Measurements from ENCODE around the gene CCDC33. TPM values are rescaled to one million over a fixed set of nuclear protein-coding genes. Genes with fewer than 3 reads are reported as not detected.

Gene CCDC33
- total RNA-seq, 1 experiment from 2014 or later, result 2.7 TPM

DNA sequence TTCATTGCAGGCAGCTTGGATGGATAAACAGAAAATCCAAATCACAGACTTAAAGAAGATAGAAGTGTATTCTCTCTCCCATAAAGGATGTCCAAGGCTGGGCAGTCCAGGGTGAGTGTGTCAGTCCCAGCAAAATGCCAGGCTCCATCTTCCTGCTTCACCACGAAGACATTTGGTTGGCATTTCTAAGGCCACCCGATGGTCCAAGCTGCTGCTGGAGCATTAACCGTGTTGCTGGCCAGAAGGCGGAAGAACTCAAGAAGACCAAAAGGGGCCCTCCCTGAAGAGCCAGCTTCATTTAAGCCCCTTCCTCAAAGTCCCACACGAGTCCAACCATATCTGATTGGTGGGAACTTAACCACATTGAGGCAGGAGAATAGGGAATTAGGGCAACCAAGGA is 134.3 kb downstream of the CCDC33 start:
- peaks cover 82% of the 10 kb centered on the region for H3K27me3 Mint-ChIP-seq (ENCODE audit: unreplicated experiment)
- H3K36me3 Mint-ChIP-seq (ENCODE audit: insufficient read depth, unreplicated experiment), result peaks cover 18% of the 10 kb centered on the region
- no TSS peak for BruUV-seq (replicated peaks)
- H3K4me3 Mint-ChIP-seq (ENCODE audit: low read depth, unreplicated experiment), result no peak overlapping the region
- peaks cover 10% of the 10 kb centered on the region for H3K4me1 Mint-ChIP-seq (ENCODE audit: low read depth, unreplicated experiment)
- no peak overlapping the region for H3K27ac Mint-ChIP-seq (ENCODE audit: unreplicated experiment)
- intact Hi-C loops (cut with micrococcal nuclease; ENCODE audit: unreplicated experiment), result loop anchor here (10.0 kb wide), 1 partner anchor 174 kb away; the partner anchor contains the start of gene ARID3B
- TF ChIP-seq, protein P1, sequence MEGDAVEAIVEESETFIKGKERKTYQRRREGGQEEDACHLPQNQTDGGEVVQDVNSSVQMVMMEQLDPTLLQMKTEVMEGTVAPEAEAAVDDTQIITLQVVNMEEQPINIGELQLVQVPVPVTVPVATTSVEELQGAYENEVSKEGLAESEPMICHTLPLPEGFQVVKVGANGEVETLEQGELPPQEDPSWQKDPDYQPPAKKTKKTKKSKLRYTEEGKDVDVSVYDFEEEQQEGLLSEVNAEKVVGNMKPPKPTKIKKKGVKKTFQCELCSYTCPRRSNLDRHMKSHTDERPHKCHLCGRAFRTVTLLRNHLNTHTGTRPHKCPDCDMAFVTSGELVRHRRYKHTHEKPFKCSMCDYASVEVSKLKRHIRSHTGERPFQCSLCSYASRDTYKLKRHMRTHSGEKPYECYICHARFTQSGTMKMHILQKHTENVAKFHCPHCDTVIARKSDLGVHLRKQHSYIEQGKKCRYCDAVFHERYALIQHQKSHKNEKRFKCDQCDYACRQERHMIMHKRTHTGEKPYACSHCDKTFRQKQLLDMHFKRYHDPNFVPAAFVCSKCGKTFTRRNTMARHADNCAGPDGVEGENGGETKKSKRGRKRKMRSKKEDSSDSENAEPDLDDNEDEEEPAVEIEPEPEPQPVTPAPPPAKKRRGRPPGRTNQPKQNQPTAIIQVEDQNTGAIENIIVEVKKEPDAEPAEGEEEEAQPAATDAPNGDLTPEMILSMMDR (IDR thresholded peaks at IDR 0.05; ENCODE audit: unreplicated experiment), result no peak
- CTCF ChIA-PET, result no interaction called here
- DNase-seq, result no peak
- no peaks in the 10 kb centered on the region for H3K9me3 Mint-ChIP-seq (ENCODE audit: low read depth, unreplicated experiment)

GRCh38 chr15:74373056-74373650 is 137.0 kb downstream of the CCDC33 start:
- H3K4me1 Mint-ChIP-seq (ENCODE audit: low read depth, unreplicated experiment), result peaks cover 19% of the 10 kb centered on the region

GRCh38 chr15:74373731-74374647 is 137.9 kb downstream of the CCDC33 start:
- intact Hi-C loops (cut with micrococcal nuclease; ENCODE audit: unreplicated experiment), result loop anchor here (1.0 to 10.0 kb wide), 5 partner anchors 65 to 395 kb away; partner anchors contain the start of gene ARID3B
- no peak overlapping the region for H3K27ac Mint-ChIP-seq (ENCODE audit: unreplicated experiment)
- CTCF ChIA-PET, result interaction anchor here (0.7 to 1.8 kb wide), 17 partner anchors 10 to 865 kb away, joined by 3 to 8 read pairs (median 4); partner anchors contain the start of gene UBL7
- TSS peak; percentile 77 for BruUV-seq (replicated peaks)
- peak; percentile 98 for DNase-seq
- TF ChIP-seq, protein P1 (IDR thresholded peaks at IDR 0.05; ENCODE audit: unreplicated experiment), result peak; percentile 88
- peak overlapping the region; percentile 81 for H3K4me3 Mint-ChIP-seq (ENCODE audit: low read depth, unreplicated experiment)
- H3K4me1 Mint-ChIP-seq (ENCODE audit: low read depth, unreplicated experiment), result peaks cover 20% of the 10 kb centered on the region
- H3K36me3 Mint-ChIP-seq (ENCODE audit: insufficient read depth, unreplicated experiment), result peaks cover 18% of the 10 kb centered on the region
- H3K9me3 Mint-ChIP-seq (ENCODE audit: low read depth, unreplicated experiment), result no peaks in the 10 kb centered on the region
- H3K27me3 Mint-ChIP-seq (ENCODE audit: unreplicated experiment), result peaks cover 46% of the 10 kb centered on the region

More at GRCh38 chr15:74373056-74373650, 137.0 kb downstream of the CCDC33 start:
- H3K27ac Mint-ChIP-seq (ENCODE audit: unreplicated experiment), result no peak overlapping the region
- no peak for DNase-seq
- H3K4me3 Mint-ChIP-seq (ENCODE audit: low read depth, unreplicated experiment), result peak overlapping the region; percentile 81
- TF ChIP-seq, protein P1 (IDR thresholded peaks at IDR 0.05; ENCODE audit: unreplicated experiment), result no peak
- BruUV-seq (replicated peaks), result no TSS peak
- H3K36me3 Mint-ChIP-seq (ENCODE audit: insufficient read depth, unreplicated experiment), result peaks cover 18% of the 10 kb centered on the region
- CTCF ChIA-PET, result no interaction called here
- no peaks in the 10 kb centered on the region for H3K9me3 Mint-ChIP-seq (ENCODE audit: low read depth, unreplicated experiment)
- intact Hi-C loops (cut with micrococcal nuclease; ENCODE audit: unreplicated experiment), result loop anchor here (2.0 to 10.0 kb wide), 2 partner anchors 172 to 396 kb away; partner anchors contain the start of gene ARID3B
- H3K27me3 Mint-ChIP-seq (ENCODE audit: unreplicated experiment), result peaks cover 55% of the 10 kb centered on the region

- peaks cover 21% of the 10 kb centered on the region for H3K4me1 Mint-ChIP-seq (ENCODE audit: low read depth, unreplicated experiment)
- no peak overlapping the region for H3K27ac Mint-ChIP-seq (ENCODE audit: unreplicated experiment)
- BruUV-seq (replicated peaks), result TSS peak; percentile 32
- intact Hi-C loops (cut with micrococcal nuclease; ENCODE audit: unreplicated experiment), result loop anchor here (1.0 to 10.0 kb wide), 4 partner anchors 64 to 258 kb away; partner anchors contain the start of gene ARID3B
- peaks cover 18% of the 10 kb centered on the region for H3K36me3 Mint-ChIP-seq (ENCODE audit: insufficient read depth, unreplicated experiment)
- TF ChIP-seq, protein P1 (IDR thresholded peaks at IDR 0.05; ENCODE audit: unreplicated experiment), result no peak
- H3K4me3 Mint-ChIP-seq (ENCODE audit: low read depth, unreplicated experiment), result peak overlapping the region; percentile 81
- CTCF ChIA-PET, result interaction anchor here (0.7 to 1.8 kb wide), 17 partner anchors 10 to 864 kb away, joined by 3 to 8 read pairs (median 4); partner anchors contain the start of gene UBL7
- peaks cover 39% of the 10 kb centered on the region for H3K27me3 Mint-ChIP-seq (ENCODE audit: unreplicated experiment)
- H3K9me3 Mint-ChIP-seq (ENCODE audit: low read depth, unreplicated experiment), result no peaks in the 10 kb centered on the region
- no peak for DNase-seq
Measured at GRCh38 chr15:74374648-74375302, 138.6 kb downstream of the CCDC33 start.

All from Calu3 (cell line).